SK-N-SH treated with all-trans-retinoic acid at 6 μM for 48 hours (cell line): ENCODE measurements around the gene PTPN13.

Source experiments
- ISL1 ChIP-seq: fragments of 250-450 bp; sonication (Bioruptor Pico); IDR thresholded peaks from 2 replicates; pipeline ENCODE4 v2.1.2; 2022; ENCODE audit warnings: mild to moderate bottlenecking, moderate library complexity
- OSR1 ChIP-seq: fragments of 250-450 bp; sonication (Bioruptor Pico); IDR thresholded peaks from 2 replicates; pipeline ENCODE4 v1.8.0; 2022; ENCODE audit warnings: moderate library complexity, mild to moderate bottlenecking, inconsistent platforms
- ZC3H10 ChIP-seq: fragments of 250-450 bp; sonication (Bioruptor Pico); IDR thresholded peaks from 2 replicates; pipeline ENCODE4 v1.5.1; 2021; ENCODE audit warnings: mild to moderate bottlenecking, moderate library complexity
- TF ChIP-seq, protein P1 (sequence below): fragments of 250-450 bp; sonication (Bioruptor Pico); IDR thresholded peaks from 2 replicates; pipeline ENCODE4 v1.8.0; 2020; ENCODE audit warnings: mild to moderate bottlenecking, moderate library complexity, borderline replicate concordance

DNA sequence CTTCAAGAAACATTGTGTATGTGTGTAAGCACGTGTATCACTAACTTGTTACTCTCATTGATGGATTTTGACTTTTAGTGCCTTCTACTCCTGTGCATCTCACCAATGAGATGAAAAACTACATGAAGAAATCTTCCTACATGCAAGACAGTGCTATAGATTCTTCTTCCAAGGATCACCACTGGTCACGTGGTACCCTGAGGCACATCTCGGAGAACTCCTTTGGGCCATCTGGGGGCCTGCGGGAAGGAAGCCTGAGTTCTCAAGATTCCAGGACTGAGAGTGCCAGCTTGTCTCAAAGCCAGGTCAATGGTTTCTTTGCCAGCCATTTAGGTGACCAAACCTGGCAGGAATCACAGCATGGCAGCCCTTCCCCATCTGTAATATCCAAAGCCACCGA, 168.5 kb downstream of the PTPN13 start:
- TF ChIP-seq, protein P1, sequence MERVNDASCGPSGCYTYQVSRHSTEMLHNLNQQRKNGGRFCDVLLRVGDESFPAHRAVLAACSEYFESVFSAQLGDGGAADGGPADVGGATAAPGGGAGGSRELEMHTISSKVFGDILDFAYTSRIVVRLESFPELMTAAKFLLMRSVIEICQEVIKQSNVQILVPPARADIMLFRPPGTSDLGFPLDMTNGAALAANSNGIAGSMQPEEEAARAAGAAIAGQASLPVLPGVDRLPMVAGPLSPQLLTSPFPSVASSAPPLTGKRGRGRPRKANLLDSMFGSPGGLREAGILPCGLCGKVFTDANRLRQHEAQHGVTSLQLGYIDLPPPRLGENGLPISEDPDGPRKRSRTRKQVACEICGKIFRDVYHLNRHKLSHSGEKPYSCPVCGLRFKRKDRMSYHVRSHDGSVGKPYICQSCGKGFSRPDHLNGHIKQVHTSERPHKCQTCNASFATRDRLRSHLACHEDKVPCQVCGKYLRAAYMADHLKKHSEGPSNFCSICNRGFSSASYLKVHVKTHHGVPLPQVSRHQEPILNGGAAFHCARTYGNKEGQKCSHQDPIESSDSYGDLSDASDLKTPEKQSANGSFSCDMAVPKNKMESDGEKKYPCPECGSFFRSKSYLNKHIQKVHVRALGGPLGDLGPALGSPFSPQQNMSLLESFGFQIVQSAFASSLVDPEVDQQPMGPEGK (CRISPR knock-in tag), result no peak
- no peak for TF ChIP-seq ZC3H10
- TF ChIP-seq OSR1 (CRISPR knock-in tag), result no peak
- TF ChIP-seq ISL1 (CRISPR knock-in tag), result no peak
